HG03045 (cell line): ENCODE measurements around the gene REST.
A peak's percentile ranks its signal among the peaks of the same experiment; 100 is the strongest.
"Not testable (repeated sequence)": the region's sequence is repeated elsewhere in the genome, so short reads cannot be mapped to it uniquely, and the experiment has no call there.

ENCODE experiments used
- ATAC-seq: cut with Tn5 transposase; IDR thresholded peaks from one replicate; pipeline ENCODE4 v1.9.1; 2021; ENCODE audit warnings: mild to moderate bottlenecking, moderate library complexity; ENCODE audit not compliant: unreplicated experiment

Gene REST, protein sequence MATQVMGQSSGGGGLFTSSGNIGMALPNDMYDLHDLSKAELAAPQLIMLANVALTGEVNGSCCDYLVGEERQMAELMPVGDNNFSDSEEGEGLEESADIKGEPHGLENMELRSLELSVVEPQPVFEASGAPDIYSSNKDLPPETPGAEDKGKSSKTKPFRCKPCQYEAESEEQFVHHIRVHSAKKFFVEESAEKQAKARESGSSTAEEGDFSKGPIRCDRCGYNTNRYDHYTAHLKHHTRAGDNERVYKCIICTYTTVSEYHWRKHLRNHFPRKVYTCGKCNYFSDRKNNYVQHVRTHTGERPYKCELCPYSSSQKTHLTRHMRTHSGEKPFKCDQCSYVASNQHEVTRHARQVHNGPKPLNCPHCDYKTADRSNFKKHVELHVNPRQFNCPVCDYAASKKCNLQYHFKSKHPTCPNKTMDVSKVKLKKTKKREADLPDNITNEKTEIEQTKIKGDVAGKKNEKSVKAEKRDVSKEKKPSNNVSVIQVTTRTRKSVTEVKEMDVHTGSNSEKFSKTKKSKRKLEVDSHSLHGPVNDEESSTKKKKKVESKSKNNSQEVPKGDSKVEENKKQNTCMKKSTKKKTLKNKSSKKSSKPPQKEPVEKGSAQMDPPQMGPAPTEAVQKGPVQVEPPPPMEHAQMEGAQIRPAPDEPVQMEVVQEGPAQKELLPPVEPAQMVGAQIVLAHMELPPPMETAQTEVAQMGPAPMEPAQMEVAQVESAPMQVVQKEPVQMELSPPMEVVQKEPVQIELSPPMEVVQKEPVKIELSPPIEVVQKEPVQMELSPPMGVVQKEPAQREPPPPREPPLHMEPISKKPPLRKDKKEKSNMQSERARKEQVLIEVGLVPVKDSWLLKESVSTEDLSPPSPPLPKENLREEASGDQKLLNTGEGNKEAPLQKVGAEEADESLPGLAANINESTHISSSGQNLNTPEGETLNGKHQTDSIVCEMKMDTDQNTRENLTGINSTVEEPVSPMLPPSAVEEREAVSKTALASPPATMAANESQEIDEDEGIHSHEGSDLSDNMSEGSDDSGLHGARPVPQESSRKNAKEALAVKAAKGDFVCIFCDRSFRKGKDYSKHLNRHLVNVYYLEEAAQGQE

DNA sequence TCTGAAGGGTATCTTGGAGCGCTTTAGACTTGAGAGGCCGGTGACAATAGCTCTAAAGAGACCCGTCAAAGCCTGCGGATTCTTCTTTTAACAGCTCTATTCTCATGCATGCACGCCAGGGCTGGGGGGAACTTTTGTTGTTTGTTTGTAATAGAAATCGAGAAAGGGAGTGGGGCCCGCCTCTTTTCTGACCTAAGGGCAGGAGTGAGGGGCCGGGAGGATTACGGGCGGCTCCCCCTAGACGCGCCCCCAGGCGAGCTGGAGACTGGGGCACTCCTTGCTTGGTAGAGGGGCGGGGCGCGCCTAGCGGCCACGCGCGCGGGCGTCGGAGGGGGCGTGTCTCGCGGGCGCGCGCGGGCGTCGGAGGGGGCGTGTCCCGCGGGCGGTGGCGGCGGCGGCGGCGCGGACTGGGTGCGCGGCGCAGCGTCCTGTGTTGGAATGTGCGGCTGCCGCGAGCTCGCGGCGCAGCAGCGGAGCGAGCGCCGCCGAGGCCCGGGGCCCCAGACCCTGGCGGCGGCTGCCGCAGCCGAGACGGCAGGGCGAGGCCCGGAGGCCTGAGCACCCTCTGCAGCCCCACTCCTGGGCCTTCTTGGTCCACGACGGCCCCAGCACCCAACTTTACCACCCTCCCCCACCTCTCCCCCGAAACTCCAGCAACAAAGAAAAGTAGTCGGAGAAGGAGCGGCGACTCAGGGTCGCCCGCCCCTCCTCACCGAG lies at the start of gene REST:
TSS of gene REST (plus strand) at position 412 of the 717 bp plus-strand sequence. CDS start 2,739 bp downstream, outside the sequence.
- ATAC-seq = peak; percentile 49

DNA sequence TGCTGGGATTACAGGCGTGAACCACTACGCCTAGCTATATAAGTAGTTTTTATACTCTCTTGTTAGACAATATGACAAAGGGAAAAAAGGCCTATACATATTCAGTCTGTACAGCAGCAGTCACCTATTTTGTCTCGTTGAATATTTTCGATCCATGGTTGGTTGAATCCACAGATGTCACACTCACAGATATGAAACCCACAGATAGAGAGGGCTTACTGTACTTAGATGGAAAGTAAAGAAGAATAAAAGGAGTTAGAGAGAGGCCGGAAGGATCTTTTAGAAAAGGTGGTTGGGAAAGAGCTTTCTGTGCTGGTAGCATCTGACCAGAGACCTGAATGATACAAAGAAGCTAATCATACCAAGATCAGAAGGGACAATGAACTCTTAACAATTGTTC lies 47.9 kb upstream of the REST start:
- ATAC-seq = no peak

DNA sequence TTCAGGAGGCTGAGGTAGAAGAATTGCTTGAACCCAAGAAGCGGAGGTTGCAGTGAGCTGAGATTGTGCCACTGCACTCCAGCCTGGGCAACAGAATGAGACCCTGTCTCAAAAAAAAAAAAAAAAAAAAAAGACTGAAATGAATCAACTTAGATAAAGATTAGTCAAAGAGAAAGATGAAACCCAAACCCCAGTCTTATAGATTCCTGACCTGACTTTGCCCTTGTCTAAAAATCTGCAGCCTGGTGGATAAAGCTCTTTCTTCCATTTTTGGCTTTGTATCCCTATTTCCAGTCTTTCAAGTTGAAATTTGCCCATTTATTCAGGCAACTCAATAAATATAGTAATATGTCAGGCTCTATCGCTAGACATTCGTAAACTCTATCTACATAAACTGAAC lies 46.9 kb upstream of the REST start:
- ATAC-seq = no peak

DNA sequence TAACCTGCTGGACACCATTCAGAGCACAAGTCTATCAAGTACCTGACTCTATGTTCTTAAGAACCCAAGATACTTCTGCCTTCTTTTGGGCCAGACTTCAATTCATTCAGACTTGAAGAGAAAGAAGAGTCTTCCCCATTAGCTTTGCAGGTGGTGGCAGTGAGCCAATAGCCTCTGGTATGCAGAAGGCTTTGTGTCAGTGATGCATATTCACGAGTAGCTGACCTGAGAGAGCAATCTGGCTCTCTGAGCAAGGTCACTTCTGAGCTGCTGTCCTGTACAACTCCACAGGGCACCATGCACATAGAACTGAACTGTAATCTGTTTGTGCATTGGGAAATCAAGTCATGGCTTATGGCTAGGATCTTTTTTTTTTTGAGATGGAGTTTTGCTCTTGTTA lies 46.3 kb upstream of the REST start:
- no peak for ATAC-seq

DNA sequence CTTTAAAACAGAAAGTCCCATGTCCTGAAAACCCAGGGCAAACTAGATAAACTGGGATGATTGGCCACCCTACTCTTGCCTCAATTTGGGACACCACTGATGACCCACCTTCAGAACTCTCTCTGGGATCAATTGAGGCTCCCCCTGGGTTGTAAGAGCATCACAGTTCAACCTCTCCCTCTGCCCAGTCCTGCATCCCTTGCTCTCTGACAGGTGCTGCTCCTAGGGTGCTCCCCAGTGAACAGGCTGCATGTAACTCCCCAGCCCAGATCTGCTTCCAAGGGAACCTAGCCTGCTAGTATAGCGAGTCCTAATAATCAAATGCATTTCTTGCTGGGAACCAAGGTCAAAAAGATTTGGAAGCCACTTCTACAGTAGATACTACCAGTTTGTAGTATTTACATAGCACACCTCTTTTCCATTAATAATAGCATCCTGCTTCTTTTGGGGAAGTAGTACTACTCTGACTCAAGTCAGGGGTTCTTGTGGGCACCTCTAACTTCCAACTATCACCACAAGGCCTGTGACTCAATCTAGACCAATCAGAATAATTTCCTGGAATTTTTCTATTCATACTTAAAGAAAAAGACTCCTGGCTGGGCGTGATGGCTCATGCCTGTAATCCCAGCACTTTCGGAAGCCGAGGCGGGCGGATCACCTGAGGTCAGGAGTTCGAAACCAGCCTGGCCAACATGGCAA lies 44.1 kb upstream of the REST start:
- peak; percentile 54 for ATAC-seq

DNA sequence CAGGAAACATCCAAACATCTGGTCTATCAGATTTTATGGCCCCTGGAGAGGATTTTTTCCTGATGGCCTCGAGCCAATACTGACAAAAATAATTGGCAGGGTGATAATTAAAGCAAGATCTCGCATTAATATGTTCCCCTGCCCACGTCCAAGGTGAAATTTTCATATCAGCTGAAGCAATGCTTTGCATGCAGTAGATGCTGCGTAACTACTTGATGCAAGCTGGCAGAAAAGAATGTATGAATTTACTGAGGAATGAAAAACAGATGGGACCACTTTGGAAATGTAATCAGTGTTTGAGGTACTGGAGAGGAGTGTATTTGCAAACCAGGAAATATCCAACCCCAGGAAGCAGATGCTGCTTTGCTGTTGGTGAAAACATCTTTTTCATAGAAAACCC lies 36.8 kb upstream of the REST start:
- no peak for ATAC-seq

DNA sequence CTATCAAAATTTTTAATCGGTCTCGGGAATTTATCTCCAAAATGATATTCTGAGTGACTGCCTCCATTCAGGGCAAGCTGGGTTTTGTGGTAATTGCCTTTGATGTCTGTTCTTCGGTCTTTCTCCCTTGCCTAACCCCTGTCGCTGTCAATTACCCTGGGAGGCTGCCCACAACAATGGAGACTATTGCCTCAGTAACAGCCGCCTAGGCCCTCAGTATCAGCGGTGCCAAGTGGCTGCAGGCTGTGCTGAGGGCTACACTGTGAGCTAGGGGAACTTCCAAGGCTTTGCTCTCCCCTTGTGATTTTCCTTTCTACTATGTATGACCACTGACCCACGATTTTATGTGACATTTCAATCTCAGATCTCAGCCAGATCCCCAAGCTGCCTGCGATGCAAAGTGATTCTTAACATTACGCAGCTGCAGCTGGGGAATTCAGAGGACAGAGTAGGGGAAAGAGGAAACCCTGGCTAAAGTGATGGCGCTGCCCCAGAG lies 36.3 kb upstream of the REST start:
- no peak for ATAC-seq

DNA sequence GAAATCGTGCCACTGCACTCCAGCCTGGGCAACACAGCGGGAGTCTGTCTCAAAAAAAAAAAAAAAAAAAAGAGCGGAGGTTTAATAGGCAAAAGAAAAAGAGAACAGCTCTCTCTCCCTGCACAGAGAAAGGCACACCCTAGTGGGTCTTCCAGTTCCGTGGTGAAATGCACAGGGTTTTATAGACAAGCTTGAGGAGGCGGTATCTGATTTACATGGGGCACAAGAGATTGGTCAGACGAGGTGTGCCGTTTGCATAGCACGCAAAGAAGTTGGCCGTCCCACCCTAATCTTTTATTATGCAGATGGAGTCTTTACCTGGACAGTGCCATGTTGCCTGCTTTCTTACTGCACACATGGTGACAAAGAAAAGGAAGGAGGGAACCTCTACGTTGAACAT lies 33.5 kb upstream of the REST start:
- no peak for ATAC-seq

DNA sequence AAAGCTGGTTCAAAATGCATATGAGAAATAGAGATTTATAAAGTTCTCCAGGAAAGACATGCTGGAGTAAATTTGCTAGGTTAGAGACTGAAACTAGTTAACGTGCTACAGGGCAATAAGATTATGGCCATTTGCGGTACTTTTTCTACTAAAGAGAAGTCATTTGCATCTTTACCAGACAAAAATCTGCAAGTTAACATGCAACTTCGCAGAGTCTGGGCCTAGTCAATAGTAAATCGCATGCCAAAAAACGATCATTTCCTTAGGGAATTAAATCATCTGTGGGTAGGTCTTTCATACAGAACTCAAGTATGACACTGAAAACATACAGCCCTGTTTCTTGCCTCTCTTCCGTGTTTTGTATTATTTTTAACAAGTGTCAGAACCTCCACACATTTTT lies 32.8 kb upstream of the REST start:
- no peak for ATAC-seq

DNA sequence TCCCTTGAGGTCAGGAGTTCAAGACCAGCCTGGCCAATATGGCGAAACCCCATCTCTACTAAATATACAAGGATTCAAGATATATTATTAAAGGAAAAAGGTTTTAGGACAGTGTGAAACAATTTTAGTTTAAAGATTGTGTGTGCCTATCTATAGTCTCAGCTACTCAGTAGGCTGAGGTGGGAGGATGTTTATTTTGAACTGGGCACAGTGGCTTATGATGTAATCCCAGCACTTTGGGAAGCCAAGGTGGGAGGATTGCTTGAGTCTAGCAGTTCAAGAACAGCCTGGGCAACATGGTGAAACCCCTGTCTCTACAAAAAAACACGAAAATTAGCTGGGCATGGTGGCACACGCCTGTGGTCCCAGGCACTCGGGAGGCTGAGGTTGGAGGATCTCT lies 31.4 kb upstream of the REST start:
- no peak for ATAC-seq

DNA sequence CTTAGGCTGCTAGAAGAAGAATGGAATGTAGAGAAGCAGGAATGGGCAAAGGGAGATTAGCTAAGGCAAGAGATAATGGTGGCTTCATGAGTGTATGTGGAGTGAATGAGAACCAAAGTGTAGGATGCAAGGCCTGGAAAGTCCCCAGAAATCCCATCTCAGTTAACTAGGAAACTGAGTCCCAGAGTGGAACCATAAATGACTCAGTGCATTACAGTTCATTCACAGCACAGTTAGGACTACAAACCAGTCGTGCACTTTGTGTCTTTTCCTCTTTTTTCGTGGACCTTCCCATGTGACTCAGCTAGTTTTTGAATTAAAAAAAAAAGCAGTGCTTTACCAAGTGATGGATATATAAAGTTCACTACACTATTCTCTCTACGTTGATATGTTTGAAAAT lies 27.7 kb upstream of the REST start:
- no peak for ATAC-seq

DNA sequence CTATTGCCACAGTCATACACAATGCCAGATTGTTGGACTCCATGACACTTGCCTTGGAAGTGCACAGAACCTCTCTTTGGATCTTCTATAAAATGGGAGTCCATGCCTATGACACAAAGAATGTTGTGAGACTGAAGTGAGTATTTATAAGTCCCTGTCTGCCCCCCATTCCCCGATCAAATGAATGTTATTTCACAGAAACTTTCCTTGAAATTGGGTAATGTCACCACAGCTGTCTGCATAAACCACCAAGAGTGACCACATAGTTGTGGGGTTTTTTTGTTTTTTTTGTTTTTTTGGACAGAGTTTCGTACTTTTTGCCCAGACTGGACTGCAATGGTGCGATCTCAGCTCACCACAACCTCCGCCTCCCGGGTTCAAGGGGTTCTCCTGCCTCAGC lies 27.1 kb upstream of the REST start:
- no peak for ATAC-seq

DNA sequence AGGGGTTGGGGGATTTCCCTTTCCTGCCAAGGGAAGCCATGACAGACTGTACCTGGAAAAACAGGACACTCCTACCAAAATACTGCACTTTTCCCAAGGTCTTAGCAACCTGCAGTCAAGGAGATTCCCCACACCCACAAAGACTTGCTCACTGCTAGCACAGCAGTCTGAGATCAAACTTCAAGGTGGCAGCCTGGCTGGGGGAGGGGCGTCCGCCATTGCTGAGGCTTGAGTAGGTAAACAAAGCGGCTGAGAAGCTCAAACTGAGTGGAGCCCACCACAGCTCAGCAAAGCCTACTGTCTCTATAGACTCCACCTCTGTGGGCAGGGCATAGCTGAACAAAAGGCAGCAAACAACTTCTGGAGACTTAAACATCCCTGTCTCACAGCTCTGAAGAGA lies 23.2 kb upstream of the REST start:
- not testable (repeated sequence) for ATAC-seq

DNA sequence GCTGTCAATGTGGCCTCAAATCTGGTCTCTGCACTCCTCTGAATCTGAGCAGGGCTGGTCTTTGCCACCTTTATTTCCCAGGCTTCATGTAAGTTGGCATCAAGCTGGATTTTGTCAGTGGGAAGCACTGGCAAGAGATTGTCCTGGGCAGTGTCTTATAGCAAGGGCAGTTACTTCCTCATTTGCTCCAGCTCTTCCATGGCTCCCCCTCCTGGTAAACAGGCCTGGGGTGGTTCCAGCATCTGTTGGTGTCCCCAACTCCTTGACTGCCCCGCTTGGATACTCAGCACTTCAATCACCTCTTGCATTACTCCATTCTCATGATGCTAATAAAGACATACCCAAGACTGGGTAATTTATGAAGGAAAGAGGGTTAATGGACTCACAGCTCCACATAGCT lies 15.0 kb upstream of the REST start:
- no peak for ATAC-seq

DNA sequence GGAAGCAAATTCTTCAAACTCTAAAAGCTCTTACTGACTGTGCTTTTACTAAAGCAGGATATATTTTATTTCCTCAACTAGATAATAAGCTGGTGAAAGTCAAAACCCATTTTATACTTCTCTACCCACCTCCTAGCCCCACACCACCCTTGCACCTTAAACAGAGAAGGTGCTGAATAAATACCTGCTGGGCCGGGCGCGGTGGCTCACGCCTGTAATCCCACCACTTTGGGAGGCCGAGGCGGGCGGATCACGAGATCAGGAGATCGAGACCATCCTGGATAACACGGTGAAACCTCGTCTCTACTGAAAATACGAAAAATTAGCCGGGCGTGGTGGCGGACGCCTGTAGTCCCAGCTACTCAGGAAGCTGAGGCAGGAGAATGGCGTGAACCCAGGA lies 9.9 kb upstream of the REST start:
- not testable (repeated sequence) for ATAC-seq

DNA sequence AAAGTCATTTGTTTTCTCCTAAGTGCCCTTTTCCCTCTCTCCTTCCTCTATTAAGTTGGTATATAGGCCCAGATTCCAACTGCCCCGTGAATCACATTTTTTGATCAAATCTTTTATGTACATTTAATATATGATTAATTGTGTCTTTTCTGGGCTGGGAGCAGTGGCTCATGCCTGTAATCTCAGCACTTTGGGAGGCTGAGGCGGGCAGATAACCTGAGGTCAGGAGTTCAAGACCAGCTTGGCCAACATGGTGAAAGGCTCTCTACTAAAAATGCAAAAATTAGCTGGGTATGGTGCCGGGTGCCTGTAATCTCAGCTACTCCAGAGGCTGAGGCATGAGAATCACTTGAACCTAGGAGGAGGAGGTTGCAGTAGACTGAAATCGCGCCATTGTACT lies 7.5 kb upstream of the REST start:
- not testable (repeated sequence) for ATAC-seq

DNA sequence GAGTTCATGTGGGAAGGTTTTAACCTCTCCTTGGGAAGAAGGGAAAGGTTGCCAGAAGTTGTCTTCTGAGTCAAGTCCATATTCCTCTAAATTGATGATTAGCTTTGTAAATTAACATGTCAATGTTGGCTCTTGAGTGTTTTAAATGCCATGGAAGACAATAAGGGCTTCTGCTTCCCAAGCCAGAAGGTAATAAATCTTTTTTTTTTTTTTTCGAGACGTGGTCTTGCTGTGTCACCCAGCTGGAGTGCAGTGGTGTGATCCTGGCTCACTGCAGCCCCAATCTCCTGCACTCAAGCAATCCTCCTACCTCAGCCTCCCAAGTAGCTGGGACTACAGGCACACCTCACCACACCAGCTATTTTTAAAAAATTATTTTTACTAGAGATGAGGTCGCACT lies 5.0 kb upstream of the REST start:
- no peak for ATAC-seq

DNA sequence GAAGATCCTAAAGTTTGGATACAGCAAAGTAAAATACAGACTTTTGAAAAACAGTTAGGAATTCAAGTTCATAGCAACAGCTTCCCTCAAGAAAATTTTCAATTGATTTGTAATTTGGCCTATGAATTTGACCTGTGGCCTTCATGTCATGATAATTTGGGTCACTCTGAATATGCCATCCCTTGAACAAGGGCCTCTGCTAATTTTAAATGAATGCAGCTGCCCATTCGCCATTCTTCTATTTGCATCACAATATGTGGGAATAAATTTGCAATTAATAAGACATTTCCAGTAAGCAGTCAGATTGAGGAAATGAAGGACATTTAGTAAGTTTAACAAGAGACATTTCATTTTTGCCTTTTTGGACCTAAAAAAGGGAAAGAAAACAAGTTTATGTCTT lies 1.9 kb upstream of the REST start:
- no peak for ATAC-seq

DNA sequence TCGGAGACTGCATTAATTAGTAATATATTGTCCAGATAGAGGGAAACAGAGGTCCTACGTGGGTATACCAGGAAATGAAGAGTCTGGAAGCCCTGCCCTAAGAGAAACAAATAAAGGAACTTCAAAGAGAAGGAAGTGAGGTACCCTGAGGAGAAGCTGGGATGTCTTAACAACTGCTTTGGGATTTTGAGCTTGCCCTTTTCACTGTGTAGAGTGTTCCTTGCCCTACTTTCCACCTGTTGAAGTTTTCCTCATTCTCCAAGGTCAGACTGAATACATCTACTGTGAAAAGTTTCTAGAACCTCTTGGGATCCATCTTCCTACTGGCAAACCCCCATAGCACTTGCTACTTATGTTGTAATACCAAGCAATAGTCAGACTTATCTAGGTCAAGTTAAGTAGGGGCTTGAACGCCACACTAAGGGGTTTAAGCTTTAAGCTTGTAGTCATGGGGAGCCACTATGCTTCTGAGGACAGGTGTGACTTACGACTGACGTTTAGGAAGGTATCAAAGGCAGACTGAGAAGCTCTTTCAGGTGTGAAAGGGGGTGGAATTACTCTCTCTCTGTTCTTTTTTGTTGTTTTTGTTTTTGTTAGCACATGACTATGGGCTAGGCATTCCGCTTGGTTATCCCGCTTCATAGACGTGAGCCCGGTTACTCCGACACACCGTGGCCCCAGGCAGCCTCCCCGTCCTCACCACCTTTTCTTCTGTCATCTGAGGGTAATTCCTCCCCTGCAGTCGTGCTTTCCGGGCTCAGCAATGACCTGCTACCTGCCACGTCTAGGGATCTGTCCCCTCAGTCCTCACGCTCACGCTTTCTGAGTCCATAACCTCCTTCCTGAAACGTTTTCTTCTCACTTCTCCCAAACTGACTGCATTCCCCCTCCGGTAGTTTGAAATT lies 959 bp upstream of the REST start:
- ATAC-seq = no peak
